Stimulated activated CD8-positive, alpha-beta memory T cell treated with anti-CD3 and anti-CD28 coated beads, Interleukin-12 subunit alpha, Interleukin-12 subunit beta, amount 100 ng/mL, for 24 hours (primary cell): ENCODE measurements around the gene PCDHA12.
"Not testable (repeated sequence)": the region's sequence is repeated elsewhere in the genome, so short reads cannot be mapped to it uniquely, and the experiment has no call there.

Experiments
- DNase-seq: peaks from one replicate; pipeline ENCODE4 v3.0.0-alpha.2; 2020; ENCODE audit errors: extremely low read depth

The PCDHA12 gene

DNA sequence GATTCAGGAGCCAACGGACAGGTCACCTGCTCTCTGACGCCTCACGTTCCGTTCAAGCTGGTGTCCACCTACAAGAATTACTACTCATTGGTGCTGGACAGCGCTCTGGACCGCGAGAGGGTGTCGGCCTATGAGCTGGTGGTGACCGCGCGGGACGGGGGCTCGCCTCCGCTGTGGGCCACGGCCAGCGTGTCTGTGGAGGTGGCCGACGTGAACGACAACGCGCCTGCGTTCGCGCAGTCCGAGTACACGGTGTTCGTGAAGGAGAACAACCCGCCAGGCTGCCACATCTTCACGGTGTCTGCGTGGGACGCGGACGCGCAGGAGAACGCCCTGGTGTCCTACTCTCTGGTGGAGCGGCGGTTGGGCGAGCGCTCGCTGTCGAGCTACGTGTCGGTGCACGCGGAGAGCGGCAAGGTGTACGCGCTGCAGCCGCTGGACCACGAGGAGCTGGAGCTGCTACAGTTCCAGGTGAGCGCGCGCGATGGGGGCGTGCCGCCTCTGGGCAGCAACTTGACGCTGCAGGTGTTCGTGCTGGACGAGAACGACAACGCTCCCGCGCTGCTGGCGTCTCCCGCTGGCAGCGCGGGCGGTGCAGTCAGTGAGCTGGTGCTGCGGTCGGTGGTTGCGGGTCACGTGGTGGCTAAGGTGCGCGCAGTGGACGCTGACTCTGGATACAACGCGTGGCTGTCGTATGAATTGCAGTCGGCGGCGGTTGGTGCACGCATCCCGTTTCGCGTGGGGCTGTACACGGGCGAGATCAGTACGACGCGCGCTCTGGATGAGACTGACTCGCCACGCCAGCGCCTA lies 17.7 kb upstream of the PCDHA12 start:
- no peak for DNase-seq

DNA sequence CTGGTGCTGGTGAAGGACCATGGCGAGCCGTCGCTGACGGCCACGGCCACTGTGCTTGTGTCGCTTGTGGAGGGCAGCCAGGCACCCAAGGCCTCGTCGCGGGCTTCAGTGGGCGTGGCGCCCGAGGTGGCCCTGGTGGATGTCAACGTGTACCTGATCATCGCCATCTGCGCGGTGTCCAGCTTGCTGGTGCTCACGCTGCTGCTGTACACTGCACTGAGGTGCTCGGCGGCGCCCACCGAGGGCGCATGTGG lies 17.2 kb upstream of the PCDHA12 start:
- no peak for DNase-seq

DNA sequence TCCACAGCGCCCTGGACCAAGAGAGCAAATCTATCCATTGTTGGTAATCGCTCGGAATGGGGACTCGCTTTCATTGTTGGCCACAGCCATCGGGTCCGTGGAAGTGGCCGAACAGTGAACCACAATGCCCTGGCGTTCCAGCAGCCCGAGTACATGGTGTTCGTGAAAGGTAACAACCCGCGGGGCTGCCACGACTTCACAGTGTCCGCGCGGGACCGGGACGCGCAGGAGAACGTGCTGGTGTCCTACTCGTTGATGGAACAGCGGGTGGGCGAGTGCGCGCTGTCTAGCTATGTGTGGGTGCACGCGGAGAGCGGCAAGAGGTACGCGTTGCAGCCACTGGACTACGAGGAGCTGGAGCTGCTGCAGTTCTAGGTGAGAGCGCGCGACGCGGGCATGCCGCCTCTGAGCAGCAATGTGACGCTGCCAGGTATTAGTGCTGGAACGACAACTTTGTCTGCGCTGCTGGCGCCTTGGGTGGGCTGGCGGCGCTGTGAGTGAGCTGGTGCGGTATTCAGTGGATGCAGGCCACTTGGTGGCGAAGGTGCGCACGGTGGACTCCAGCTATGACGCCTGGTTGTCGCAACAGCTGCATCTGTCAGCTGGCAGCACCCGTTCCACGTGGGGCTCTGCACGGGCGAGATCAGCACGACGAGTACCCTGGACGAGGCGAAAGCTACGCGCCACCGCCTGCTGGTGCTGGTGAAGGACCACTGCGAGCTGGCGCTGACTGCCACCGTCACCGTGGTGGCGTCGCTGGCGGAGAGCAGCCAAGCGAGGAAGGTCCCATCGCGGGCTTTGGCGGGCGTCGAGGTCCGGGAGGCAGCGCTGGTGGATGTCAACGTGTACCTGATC lies 12.4 kb upstream of the PCDHA12 start:
- DNase-seq: no peak

DNA sequence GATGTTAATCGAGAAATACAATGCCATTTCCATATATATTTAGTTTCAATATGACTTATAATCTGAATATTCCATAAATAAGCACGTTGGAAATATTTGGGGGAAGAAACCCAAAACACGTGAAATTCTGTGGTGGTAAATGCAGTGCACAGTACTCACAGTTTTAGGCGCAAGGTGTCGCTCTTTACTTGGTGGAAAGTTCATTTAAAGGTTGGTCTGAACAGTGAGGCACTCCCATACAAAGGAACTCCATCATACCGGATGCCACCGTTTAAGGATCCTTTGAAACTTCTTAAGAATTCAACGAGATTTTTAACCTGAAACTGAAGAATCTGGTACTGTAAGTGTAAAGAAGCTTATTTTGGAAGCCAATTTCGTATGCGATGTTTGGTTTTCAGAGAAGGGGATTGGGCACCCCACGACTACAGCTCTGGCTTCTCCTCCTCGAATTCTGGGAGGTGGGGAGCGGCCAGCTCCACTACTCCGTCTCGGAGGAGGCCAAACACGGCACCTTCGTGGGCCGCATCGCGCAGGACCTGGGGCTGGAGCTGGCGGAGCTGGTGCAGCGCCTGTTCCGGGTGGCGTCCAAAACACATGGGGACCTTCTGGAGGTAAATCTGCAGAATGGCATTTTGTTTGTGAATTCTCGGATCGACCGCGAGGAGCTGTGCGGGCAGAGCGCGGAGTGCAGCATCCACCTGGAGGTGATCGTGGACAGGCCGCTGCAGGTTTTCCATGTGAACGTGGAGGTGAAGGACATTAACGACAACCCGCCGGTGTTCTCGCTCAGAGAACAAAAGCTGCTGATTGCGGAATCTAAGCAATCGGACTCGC lies 6.2 kb upstream of the PCDHA12 start, which contains the start of gene PCDHA11:
TSS of gene PCDHA11 (plus strand) at position 237 of the 834 bp plus-strand sequence. CDS start at position 384, 147 bp downstream.
- DNase-seq: no peak

DNA sequence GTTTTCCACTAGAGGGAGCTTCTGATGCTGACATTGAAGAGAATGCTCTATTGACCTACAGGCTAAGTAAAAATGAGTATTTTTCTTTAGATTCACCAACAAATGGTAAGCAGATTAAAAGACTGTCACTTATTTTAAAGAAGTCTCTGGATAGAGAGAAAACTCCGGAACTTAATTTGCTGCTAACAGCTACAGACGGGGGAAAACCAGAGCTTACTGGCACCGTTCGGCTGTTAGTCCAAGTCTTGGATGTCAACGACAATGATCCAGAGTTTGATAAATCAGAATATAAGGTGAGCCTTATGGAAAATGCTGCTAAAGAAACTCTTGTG lies 5.6 kb upstream of the PCDHA12 start:
- no peak for DNase-seq

DNA sequence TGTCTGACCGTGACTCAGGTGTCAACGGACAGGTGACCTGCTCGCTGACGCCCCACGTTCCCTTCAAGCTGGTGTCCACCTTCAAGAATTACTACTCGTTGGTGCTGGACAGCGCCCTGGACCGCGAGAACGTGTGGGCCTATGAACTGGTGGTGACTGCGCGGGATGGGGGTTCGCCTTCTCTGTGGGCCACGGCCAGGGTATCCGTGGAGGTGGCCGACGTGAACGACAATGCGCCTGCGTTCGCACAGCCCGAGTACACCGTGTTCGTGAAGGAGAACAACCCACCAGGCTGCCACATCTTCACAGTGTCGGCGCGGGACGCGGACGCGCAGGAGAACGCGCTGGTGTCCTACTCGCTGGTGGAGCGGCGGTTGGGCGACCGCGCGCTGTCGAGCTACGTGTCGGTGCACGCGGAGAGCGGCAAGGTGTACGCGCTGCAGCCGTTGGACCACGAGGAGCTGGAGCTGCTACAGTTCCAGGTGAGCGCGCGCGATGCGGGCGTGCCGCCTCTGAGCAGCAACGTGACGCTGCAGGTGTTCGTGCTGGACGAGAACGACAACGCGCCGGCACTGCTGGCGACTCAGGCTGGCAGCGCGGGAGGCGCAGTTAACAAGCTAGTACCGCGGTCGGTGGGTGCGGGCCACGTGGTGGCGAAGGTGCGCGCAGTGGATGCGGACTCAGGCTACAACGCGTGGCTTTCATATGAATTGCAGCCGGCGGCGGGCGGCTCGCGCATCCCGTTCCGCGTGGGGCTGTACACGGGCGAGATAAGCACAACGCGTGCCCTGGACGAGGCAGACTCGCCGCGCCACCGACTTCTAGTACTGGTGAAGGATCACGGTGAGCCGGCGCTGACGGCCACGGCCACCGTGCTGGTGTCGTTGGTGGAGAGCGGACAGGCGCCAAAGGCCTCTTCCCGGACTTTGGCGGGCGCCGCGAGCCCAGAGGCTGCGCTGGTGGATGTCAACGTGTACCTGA lies 4.6 kb upstream of the PCDHA12 start:
- no peak for DNase-seq

DNA sequence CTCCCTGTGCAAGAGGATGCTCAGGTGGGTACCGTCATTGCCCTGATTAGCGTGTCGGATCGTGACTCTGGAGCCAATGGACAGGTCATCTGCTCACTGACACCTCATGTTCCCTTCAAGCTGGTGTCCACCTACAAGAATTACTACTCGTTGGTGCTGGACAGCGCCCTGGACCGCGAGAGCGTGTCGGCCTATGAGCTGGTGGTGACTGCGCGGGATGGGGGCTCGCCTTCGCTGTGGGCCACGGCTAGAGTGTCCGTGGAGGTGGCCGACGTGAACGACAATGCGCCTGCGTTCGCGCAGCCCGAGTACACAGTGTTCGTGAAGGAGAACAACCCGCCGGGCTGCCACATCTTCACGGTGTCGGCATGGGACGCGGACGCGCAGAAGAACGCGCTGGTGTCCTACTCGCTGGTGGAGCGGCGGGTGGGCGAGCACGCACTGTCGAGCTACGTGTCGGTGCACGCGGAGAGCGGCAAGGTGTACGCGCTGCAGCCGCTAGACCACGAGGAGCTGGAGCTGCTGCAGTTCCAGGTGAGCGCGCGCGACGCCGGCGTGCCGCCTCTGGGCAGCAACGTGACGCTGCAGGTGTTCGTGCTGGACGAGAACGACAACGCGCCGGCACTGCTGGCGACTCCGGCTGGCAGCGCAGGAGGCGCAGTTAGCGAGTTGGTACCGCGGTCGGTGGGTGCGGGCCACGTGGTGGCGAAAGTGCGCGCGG lies 1.6 kb downstream of the PCDHA12 start:
- not testable (repeated sequence) for DNase-seq

DNA sequence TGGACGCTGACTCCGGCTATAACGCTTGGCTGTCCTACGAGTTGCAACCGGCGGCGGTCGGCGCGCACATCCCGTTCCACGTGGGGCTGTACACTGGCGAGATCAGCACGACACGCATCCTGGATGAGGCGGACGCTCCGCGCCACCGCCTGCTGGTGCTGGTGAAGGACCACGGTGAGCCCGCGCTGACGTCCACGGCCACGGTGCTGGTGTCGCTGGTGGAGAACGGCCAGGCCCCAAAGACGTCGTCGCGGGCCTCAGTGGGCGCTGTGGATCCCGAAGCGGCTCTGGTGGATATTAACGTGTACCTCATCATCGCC lies 2.1 kb downstream of the PCDHA12 start:
- no peak for DNase-seq

DNA sequence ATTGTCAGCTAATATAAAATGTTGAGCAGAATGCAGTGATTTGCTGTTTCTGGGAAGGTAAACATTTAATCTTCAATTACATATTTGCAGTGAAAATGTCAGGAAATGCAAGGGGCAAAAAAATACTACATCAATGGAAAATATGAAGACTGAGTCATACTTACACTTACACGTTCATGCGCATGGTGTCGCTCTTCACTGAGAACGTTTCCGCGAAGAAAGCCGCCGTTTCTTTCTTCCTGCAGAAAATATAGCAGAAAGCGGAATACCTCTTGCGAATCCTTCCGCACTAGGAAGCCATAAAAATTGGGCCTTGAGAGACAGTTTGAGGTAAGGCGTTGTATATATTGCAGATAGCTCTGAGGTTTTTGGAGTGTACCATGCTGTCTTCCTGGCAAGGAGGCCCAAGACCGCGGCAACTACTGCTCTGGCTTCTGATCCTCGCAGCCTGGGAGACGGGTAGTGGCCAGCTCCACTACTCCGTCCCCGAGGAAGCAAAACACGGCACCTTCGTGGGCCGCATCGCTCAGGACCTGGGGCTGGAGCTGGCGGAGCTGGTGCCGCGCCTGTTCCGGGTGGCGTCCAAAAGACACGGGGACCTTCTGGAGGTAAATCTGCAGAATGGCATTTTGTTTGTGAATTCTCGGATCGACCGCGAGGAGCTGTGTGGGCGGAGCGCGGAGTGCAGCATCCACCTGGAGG lies 6.9 kb downstream of the PCDHA12 start, which contains the start of gene PCDHA13:
TSS of gene PCDHA13 (plus strand) at position 236 of the 702 bp plus-strand sequence. CDS start at position 381, 145 bp downstream.
- DNase-seq: no peak

DNA sequence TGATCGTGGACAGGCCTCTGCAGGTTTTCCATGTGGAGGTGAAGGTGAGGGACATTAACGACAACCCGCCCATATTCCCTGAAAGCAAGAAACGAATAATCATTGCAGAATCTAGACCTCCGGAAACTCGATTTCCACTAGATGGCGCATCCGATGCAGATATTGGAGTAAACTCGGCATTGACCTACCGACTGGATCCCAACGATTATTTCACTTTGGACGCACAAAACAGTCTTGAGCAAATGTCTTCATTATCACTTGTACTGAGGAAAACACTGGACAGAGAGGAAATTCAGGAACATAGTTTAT lies 7.4 kb downstream of the PCDHA12 start:
- DNase-seq: no peak

DNA sequence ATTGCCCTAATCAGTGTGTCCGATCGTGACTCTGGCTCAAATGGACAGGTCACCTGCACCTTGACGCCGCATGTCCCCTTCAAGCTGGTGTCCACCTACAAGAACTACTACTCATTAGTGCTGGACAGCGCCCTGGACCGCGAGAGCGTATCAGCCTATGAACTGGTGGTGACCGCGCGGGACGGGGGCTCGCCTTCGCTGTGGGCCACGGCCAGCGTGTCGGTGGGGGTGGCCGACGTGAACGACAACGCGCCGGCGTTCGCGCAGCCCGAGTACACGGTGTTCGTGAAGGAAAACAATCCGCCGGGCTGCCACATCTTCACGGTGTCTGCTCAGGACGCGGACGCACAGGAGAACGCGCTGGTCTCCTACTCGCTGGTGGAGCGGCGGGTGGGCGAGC lies 8.3 kb downstream of the PCDHA12 start:
- no peak for DNase-seq

DNA sequence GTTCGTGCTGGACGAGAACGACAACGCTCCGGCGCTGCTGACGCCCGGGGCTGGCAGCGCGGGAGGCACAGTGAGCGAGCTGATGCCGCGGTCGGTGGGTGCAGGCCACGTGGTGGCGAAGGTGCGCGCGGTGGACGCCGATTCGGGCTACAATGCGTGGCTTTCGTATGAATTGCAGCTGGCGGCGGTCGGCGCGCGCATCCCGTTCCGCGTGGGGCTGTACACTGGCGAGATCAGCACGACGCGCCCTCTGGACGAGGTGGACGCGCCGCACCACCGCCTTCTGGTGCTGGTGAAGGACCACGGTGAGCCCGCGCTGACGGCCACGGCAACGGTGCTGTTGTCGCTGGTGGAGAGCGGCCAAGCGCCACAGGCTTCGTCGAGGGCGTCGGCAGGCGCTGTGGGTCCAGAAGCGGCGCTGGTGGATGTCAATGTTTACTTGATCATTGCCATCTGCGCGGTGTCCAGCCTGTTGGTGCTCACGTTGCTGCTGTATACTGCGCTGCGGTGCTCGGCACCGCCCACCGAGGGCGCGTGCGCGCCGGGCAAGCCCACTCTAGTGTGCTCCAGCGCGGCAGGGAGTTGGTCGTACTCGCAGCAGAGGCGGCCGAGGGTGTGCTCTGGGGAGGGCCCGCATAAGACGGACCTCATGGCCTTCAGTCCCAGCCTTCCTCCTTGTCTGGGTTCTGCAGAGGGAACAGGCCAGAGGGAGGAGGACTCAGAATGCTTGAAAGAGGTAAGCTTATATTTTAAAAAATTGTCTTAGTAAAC lies 9.0 kb downstream of the PCDHA12 start:
- DNase-seq: no peak

DNA sequence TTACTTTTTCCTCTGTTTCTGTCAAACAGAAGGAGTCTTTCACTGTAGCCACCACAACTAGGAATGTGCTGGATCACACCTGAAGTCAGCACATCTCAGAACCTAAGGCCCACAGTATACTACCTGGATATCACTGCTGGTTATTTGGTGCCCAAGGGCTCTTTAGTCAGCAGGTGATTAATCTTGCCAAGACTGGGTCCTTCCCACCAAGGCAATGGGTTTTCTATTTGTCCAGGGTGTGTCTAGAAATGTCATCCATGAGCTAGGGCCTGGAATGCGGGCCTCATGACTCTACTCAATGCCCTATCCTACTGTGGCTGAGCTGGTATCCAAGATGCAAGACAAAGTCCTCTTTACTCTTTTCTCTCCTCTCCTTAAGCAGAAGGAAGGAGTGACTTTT lies 41.2 kb downstream of the PCDHA12 start:
- no peak for DNase-seq

DNA sequence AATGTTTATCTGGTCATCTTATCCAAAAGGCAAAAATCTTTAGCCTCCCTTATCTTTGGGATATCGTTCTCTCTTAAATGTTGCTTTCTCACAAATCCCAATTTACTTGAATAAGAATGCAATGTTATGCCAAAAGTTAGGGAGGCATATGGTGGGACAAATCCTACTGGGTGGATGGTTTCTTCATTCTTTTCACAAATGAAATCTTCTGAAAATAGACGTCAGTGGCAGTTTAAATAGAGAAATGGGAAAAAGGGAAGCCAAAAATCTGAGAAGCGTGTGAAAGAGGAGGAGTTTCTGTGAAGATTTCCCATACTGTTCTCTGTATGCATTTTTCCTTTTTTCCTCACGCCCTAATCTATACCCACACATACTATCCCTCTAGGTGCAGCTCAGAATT lies 48.5 kb downstream of the PCDHA12 start:
- DNase-seq: no peak

DNA sequence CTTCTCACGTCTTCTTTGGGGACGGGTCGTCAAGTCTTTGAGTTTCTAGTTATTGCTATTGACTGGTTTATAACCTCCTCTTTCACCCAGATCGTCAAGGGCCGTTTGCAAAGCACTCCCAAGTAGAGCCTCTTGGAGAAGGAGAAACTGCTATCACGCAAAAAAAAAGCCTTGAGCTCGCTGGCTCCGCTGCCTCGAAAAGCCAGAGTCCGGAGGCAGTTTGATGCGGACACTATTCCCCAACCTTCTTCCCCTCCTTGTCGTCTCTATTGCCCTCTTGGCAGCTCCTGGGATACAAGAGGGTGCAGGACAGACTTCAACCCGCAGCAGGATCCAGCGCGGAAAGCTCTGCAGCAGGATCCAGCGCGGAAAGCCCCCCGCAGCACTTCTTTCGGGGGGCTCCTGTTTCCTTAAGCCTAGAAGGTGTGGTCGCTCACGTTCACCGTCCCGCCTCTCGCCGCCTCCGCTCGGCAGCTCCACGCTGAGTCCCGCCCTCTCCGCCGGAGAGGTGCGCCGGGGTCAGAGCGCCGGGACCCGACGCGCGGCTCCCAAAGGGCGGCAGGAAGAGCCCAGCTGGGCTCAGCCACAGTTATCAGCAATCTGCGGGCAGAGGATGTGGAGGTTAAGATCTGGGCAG lies 50.8 kb downstream of the PCDHA12 start, which contains the start of gene PCDHAC1:
TSS of gene PCDHAC1 (plus strand) at position 494 of the 637 bp plus-strand sequence. CDS start 594 bp downstream, outside the sequence.
- no peak for DNase-seq

DNA sequence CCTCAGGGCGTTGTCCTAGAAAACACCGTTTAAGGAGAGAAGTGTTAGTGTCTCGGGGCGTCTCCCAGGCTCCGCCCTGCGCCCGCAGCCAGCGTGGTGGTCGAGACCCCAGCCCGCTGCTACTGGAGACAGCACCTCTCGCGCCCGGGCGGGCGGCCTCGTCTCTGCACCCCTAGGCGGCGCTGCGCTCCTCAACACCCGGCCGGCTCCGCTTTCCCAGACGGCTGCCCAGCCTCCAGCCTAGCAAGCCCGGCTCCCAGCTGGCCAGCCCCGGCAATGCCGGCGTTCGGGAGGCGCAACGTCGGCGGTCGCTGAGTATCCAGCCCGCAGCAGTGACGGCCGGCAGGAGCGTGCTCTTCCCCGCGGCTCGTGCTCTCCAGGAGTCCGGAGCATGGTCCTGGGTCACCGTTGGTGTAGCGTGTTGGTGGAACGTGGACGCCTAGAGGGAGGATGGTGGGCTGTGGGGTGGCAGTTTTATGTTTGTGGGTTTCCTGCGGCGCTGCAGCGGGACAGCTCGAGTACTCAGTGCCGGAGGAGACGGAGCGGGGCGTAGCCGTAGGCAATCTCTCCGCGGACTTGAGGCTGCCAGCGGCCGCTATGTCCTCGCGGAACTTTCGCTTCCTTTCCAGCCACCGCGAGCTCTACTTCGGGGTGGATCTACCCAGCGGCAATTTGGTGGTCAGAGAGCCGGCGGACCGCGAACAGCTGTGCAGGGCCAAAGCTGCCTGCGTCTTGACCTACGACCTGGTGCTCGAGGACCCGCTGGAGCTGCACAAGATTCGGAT lies 51.5 kb downstream of the PCDHA12 start:
- no peak for DNase-seq

DNA sequence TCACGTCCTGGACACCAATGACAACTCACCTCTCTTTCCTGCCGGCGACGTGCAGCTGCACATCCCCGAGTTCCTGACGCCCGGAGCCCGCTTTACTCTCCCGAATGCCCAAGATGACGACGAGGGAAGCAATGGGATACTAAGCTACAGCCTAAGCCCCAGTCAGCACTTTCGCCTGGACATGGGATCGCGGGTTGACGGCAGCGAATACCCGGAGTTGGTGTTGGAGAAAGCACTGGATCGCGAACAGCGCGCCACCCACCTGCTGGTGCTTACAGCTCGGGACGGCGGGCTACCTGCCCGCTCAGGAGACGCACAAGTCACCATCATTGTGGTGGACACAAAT lies 52.1 kb downstream of the PCDHA12 start:
- no peak for DNase-seq
